ENCODE data around the gene OPALIN.

Gene OPALIN

GRCh38 chr10:96380821-96381220, 22.0 kb upstream of the OPALIN start:
- H3K4me3 Mint-ChIP-seq = no peak overlapping the region
- peaks cover under 1% of the 10 kb centered on the region for H3K4me1 Mint-ChIP-seq (ENCODE audit: low read depth)
- no peaks in the 10 kb centered on the region for H3K27me3 Mint-ChIP-seq (ENCODE audit: low read depth)
- no peaks in the 10 kb centered on the region for H3K9me3 Mint-ChIP-seq
- H3K27ac Mint-ChIP-seq = no peak overlapping the region
- H3K36me3 Mint-ChIP-seq (ENCODE audit: low read depth) = no peaks in the 10 kb centered on the region

GRCh38 chr10:96379758-96380157, 21.0 kb upstream of the OPALIN start:
- Mint-ChIP-seq H3K4me3 (no peak overlapping the region), H3K9me3 (no peaks in the 10 kb centered on the region), H3K4me1 (ENCODE audit: low read depth) (peaks cover 4% of the 10 kb centered on the region), H3K36me3 (ENCODE audit: low read depth) (no peaks in the 10 kb centered on the region), H3K27me3 (ENCODE audit: low read depth) (no peaks in the 10 kb centered on the region), H3K27ac (no peak overlapping the region)

- H3K4me1 Mint-ChIP-seq (ENCODE audit: low read depth) = peaks cover 4% of the 10 kb centered on the region
- H3K4me3 Mint-ChIP-seq = no peak overlapping the region
- no peaks in the 10 kb centered on the region for H3K36me3 Mint-ChIP-seq (ENCODE audit: low read depth)
- H3K27me3 Mint-ChIP-seq (ENCODE audit: low read depth) = peaks cover 4% of the 10 kb centered on the region
- no peak overlapping the region for H3K27ac Mint-ChIP-seq
- no peaks in the 10 kb centered on the region for H3K9me3 Mint-ChIP-seq
Measured at GRCh38 chr10:96378741-96379140, 19.9 kb upstream of the OPALIN start.

- no peaks in the 10 kb centered on the region for H3K36me3 Mint-ChIP-seq (ENCODE audit: low read depth)
- H3K9me3 Mint-ChIP-seq = no peaks in the 10 kb centered on the region
- peaks cover 4% of the 10 kb centered on the region for H3K4me1 Mint-ChIP-seq (ENCODE audit: low read depth)
- H3K27me3 Mint-ChIP-seq (ENCODE audit: low read depth) = peaks cover 4% of the 10 kb centered on the region
- H3K27ac Mint-ChIP-seq = no peak overlapping the region
- no peak overlapping the region for H3K4me3 Mint-ChIP-seq
Measured at GRCh38 chr10:96377816-96378294, 19.1 kb upstream of the OPALIN start.

- H3K36me3 Mint-ChIP-seq (ENCODE audit: low read depth) = no peaks in the 10 kb centered on the region
- H3K9me3 Mint-ChIP-seq = no peaks in the 10 kb centered on the region
- H3K27me3 Mint-ChIP-seq (ENCODE audit: low read depth) = peaks cover 4% of the 10 kb centered on the region
- no peak overlapping the region for H3K27ac Mint-ChIP-seq
- peaks cover 4% of the 10 kb centered on the region for H3K4me1 Mint-ChIP-seq (ENCODE audit: low read depth)
- H3K4me3 Mint-ChIP-seq = no peak overlapping the region
Measured at GRCh38 chr10:96376483-96376882, 17.7 kb upstream of the OPALIN start.

GRCh38 chr10:96374985-96375830, 16.4 kb upstream of the OPALIN start:
- H3K27me3 Mint-ChIP-seq (ENCODE audit: low read depth) = peaks cover 4% of the 10 kb centered on the region
- H3K27ac Mint-ChIP-seq = no peak overlapping the region
- no peaks in the 10 kb centered on the region for H3K36me3 Mint-ChIP-seq (ENCODE audit: low read depth)
- H3K9me3 Mint-ChIP-seq = no peaks in the 10 kb centered on the region
- H3K4me1 Mint-ChIP-seq (ENCODE audit: low read depth) = peaks cover 4% of the 10 kb centered on the region
- peak overlapping the region; percentile 65 for H3K4me3 Mint-ChIP-seq

GRCh38 chr10:96374639-96374984, 15.8 kb upstream of the OPALIN start:
- Mint-ChIP-seq H3K4me3 (peak overlapping the region; percentile 65), H3K36me3 (ENCODE audit: low read depth) (no peaks in the 10 kb centered on the region), H3K27ac (no peak overlapping the region), H3K4me1 (ENCODE audit: low read depth) (peaks cover 4% of the 10 kb centered on the region), H3K27me3 (ENCODE audit: low read depth) (peaks cover 4% of the 10 kb centered on the region), H3K9me3 (no peaks in the 10 kb centered on the region)

GRCh38 chr10:96374004-96374403, 15.2 kb upstream of the OPALIN start:
- peaks cover 4% of the 10 kb centered on the region for H3K27me3 Mint-ChIP-seq (ENCODE audit: low read depth)
- peak overlapping the region; percentile 25 for H3K4me3 Mint-ChIP-seq
- peaks cover 4% of the 10 kb centered on the region for H3K4me1 Mint-ChIP-seq (ENCODE audit: low read depth)
- H3K36me3 Mint-ChIP-seq (ENCODE audit: low read depth) = no peaks in the 10 kb centered on the region
- H3K9me3 Mint-ChIP-seq = no peaks in the 10 kb centered on the region
- no peak overlapping the region for H3K27ac Mint-ChIP-seq

- H3K27ac Mint-ChIP-seq = no peak overlapping the region
- H3K36me3 Mint-ChIP-seq (ENCODE audit: low read depth) = no peaks in the 10 kb centered on the region
- H3K9me3 Mint-ChIP-seq = no peaks in the 10 kb centered on the region
- H3K4me3 Mint-ChIP-seq = no peak overlapping the region
- peaks cover 4% of the 10 kb centered on the region for H3K27me3 Mint-ChIP-seq (ENCODE audit: low read depth)
- H3K4me1 Mint-ChIP-seq (ENCODE audit: low read depth) = peaks cover 4% of the 10 kb centered on the region
Measured at GRCh38 chr10:96371356-96371755, 12.6 kb upstream of the OPALIN start.

- H3K36me3 Mint-ChIP-seq (ENCODE audit: low read depth) = no peaks in the 10 kb centered on the region
- H3K9me3 Mint-ChIP-seq = no peaks in the 10 kb centered on the region
- peaks cover 4% of the 10 kb centered on the region for H3K27me3 Mint-ChIP-seq (ENCODE audit: low read depth)
- H3K4me1 Mint-ChIP-seq (ENCODE audit: low read depth) = peaks cover 2% of the 10 kb centered on the region
- no peak overlapping the region for H3K27ac Mint-ChIP-seq
- no peak overlapping the region for H3K4me3 Mint-ChIP-seq
Measured at GRCh38 chr10:96370584-96371157, 11.9 kb upstream of the OPALIN start.

GRCh38 chr10:96369890-96370583, 11.2 kb upstream of the OPALIN start:
- Mint-ChIP-seq H3K27ac (no peak overlapping the region), H3K36me3 (ENCODE audit: low read depth) (no peaks in the 10 kb centered on the region), H3K27me3 (ENCODE audit: low read depth) (peaks cover 4% of the 10 kb centered on the region), H3K4me3 (no peak overlapping the region), H3K9me3 (no peaks in the 10 kb centered on the region), H3K4me1 (ENCODE audit: low read depth) (no peaks in the 10 kb centered on the region)

- Mint-ChIP-seq H3K4me3 (no peak overlapping the region), H3K9me3 (no peaks in the 10 kb centered on the region), H3K27ac (no peak overlapping the region), H3K27me3 (ENCODE audit: low read depth) (no peaks in the 10 kb centered on the region), H3K4me1 (ENCODE audit: low read depth) (no peaks in the 10 kb centered on the region), H3K36me3 (ENCODE audit: low read depth) (no peaks in the 10 kb centered on the region)
Measured at GRCh38 chr10:96368971-96369370, 10.2 kb upstream of the OPALIN start.

- Mint-ChIP-seq H3K4me3 (no peak overlapping the region), H3K36me3 (ENCODE audit: low read depth) (no peaks in the 10 kb centered on the region), H3K27ac (no peak overlapping the region), H3K9me3 (no peaks in the 10 kb centered on the region), H3K27me3 (ENCODE audit: low read depth) (peaks cover 4% of the 10 kb centered on the region), H3K4me1 (ENCODE audit: low read depth) (no peaks in the 10 kb centered on the region)
Measured at GRCh38 chr10:96367470-96367869, 8.7 kb upstream of the OPALIN start.

GRCh38 chr10:96366508-96366907, 7.7 kb upstream of the OPALIN start:
- Mint-ChIP-seq H3K4me1 (ENCODE audit: low read depth) (no peaks in the 10 kb centered on the region), H3K9me3 (no peaks in the 10 kb centered on the region), H3K27me3 (ENCODE audit: low read depth) (peaks cover 4% of the 10 kb centered on the region), H3K36me3 (ENCODE audit: low read depth) (no peaks in the 10 kb centered on the region), H3K4me3 (no peak overlapping the region), H3K27ac (no peak overlapping the region)

- no peak overlapping the region for H3K4me3 Mint-ChIP-seq
- H3K27ac Mint-ChIP-seq = no peak overlapping the region
- H3K27me3 Mint-ChIP-seq (ENCODE audit: low read depth) = peaks cover 4% of the 10 kb centered on the region
- no peaks in the 10 kb centered on the region for H3K4me1 Mint-ChIP-seq (ENCODE audit: low read depth)
- no peaks in the 10 kb centered on the region for H3K9me3 Mint-ChIP-seq
- H3K36me3 Mint-ChIP-seq (ENCODE audit: low read depth) = no peaks in the 10 kb centered on the region
Measured at GRCh38 chr10:96365571-96365970, 6.8 kb upstream of the OPALIN start.

Data from T-helper 1 cell treated with Interleukin-12 subunit alpha and Interleukin-12 subunit beta and Interleukin-4 antibody, amounts not matched to agents 30 μg/mL and 1 μg/mL, for 36 hours (primary cell).